C4-2B (cell line): ENCODE measurements around the gene BBX.

Experiments
- H3K27ac ChIP-seq: fragments of 450-650 bp; 2 replicates; pipeline ENCODE4 v1.5.1; 2017
- CTCF ChIP-seq: fragments of 450-650 bp; conservative IDR thresholded peaks from 2 replicates; pipeline ENCODE4 v1.5.1; 2017; ENCODE audit warnings: mild to moderate bottlenecking
- ZFX ChIP-seq: fragments of 450-650 bp; IDR thresholded peaks from 2 replicates; pipeline ENCODE4 v1.6.1; 2017

BBX gene

DNA sequence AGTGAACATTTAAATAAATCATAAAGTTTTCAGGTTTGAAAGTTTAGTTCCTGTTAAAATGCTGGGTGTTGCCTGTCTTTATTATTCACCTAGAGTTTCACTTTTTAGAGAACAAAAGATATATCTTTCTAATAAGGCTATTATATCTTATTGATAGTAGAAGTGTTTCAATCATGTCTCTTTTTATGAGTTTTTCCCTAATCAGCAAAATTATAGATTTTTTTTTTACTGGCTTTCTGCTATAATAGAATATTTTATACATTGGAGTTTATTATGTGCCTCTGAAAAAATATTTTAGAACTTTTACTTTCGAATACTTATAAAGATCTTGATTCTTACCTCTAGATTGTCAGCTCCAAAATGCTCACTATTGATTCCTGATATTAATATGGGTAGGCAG lies 131.5 kb downstream of the BBX start:
- no peak for TF ChIP-seq ZFX
- no peak for TF ChIP-seq CTCF
- no peak overlapping the region for H3K27ac ChIP-seq

GRCh38 chr3:107657971-107658370 lies 135.2 kb downstream of the BBX start:
- TF ChIP-seq CTCF, result no peak
- TF ChIP-seq ZFX, result no peak
- no peak overlapping the region for H3K27ac ChIP-seq

DNA sequence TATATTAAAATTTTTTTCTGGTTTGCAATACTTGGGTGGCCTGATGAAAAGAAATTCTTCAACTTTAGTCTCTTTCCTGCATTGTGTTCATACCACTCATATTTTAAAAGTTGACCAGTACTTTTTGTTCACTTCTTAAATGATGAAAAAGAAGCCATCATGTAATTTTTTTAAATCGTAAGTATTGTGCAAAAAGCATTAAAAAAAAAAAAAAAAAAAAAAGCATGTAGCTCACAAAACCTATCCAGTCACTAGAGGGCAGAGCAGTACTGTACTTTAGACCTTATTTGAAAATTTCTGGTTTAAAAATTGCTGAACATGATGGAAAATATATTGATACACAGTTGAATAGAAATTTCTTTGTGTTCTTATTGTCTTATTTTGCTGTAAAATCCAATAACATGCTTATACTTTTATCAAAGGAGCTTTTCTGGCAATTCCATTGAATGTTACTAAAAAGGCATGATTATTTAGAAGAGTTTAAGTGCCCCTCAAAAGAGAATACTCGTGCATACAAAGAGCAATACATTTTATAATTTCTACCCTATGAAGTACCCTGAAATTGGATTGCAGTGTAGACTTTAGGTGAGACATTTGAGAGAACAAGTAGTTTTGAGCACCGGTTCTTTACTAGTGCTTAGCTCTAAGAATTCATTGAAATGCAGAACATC lies 137.7 kb downstream of the BBX start:
- TF ChIP-seq CTCF (peak; percentile 80), ZFX (no peak)
- H3K27ac ChIP-seq, result no peak overlapping the region

- H3K27ac ChIP-seq, result no peak overlapping the region
- TF ChIP-seq ZFX, result no peak
- TF ChIP-seq CTCF, result no peak
Measured at GRCh38 chr3:107661447-107662123, 138.8 kb downstream of the BBX start.

- TF ChIP-seq CTCF, result no peak
- no peak for TF ChIP-seq ZFX
- no peak overlapping the region for H3K27ac ChIP-seq
Measured at GRCh38 chr3:107662124-107662507, 139.4 kb downstream of the BBX start.

DNA sequence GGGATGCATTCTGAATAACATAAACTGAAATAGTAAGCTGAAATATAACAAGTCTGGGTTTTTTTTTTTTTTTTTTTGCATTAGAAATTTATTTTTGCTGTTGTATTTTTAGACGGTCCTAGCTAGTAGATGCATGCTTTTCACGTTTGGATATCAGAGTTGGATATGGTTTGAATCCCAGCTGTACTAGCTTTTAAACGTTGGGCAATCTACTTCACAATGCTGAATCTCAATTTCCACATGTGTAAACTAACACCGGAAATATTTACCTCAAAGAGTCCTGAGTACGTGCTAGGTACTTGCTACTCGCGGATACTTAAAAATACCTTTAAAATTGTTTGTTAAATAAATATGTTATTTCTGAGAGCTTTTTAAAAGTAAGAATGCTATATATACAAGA lies 139.8 kb downstream of the BBX start:
- TF ChIP-seq CTCF, result no peak
- no peak for TF ChIP-seq ZFX
- no peak overlapping the region for H3K27ac ChIP-seq

GRCh38 chr3:107663266-107663665 lies 140.5 kb downstream of the BBX start:
- no peak overlapping the region for H3K27ac ChIP-seq
- TF ChIP-seq CTCF (no peak), ZFX (no peak)
